ENCODE results near the gene SLC22A2. TPM values are rescaled to one million over a fixed set of nuclear protein-coding genes. Genes with fewer than 3 reads are reported as not detected.

The SLC22A2 gene
- total and polyA plus RNA-seq, 2 donors (not counting 3 experiments of a cell fraction or from before 2014, with no cell fraction given), result not detected

DNA sequence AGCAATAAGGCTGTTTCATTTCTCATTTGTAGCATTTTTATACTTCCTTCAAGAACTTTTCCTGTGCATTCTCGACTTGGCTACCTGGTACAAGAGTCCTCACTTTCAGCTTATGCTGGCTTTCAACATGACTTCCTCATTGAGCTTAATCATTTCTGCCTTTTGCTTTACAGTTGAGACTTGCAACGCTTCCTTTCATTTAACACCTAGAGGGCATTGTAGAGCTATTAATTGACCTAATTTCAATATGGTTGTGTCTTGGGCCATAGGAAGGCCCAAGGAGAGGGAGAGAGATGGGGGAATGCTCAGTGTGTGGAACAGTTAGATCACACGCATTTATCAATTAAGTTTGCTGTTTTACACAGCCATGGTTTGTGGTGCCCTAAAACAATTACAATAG lies 37.2 kb downstream of the SLC22A2 start:
- Histone ChIP-seq H3K27ac (ENCODE audit: insufficient read depth, low read depth, low read length) (no peak overlapping the region), H3K27me3 (ENCODE audit: control insufficient read depth in 2 of 2, insufficient read depth in 2 of 2, low read length in 2 of 2) (no peaks in the 10 kb centered on the region), H3K9me1 (replicated peaks; ENCODE audit: control insufficient read depth, extremely low read depth, insufficient read depth, low read length) (no peaks in the 10 kb centered on the region), H3K36me3 (ENCODE audit: control insufficient read depth in 2 of 2, extremely low read depth in 1 of 2, insufficient read depth in 2 of 2, low read length in 2 of 2) (no peaks in the 10 kb centered on the region), H3K4me2 (ENCODE audit: insufficient read depth, low read length) (no peak overlapping the region), H3K79me2 (ENCODE audit: control insufficient read depth, insufficient read depth, low read length) (no peaks in the 10 kb centered on the region), H4K20me1 (replicated peaks; ENCODE audit: control insufficient read depth, extremely low read depth, insufficient read depth, low read length) (no peaks in the 10 kb centered on the region), H3K9ac (replicated peaks; ENCODE audit: extremely low read depth, insufficient read depth, low read length) (no peak overlapping the region), H3K4me3 (replicated peaks in 1 of 3; ENCODE audit: insufficient read depth in 1 of 3, low read depth in 1 of 3, low read length in 3 of 3) (no peak overlapping the region), H3K9me3 (replicated peaks; ENCODE audit: control insufficient read depth, insufficient read depth, low read length) (peaks cover 5% of the 10 kb centered on the region), H3K4me1 (ENCODE audit: control insufficient read depth, extremely low read depth, insufficient read depth, low read length) (no peaks in the 10 kb centered on the region), H2AFZ (ENCODE audit: low read depth, low read length) (no peak overlapping the region)
- dilution Hi-C loops (cut with MboI; ENCODE audit: extremely low pct_ligation_motif_present, low sequenced_read_pairs), result no loop called here
- TF ChIP-seq, protein P1, sequence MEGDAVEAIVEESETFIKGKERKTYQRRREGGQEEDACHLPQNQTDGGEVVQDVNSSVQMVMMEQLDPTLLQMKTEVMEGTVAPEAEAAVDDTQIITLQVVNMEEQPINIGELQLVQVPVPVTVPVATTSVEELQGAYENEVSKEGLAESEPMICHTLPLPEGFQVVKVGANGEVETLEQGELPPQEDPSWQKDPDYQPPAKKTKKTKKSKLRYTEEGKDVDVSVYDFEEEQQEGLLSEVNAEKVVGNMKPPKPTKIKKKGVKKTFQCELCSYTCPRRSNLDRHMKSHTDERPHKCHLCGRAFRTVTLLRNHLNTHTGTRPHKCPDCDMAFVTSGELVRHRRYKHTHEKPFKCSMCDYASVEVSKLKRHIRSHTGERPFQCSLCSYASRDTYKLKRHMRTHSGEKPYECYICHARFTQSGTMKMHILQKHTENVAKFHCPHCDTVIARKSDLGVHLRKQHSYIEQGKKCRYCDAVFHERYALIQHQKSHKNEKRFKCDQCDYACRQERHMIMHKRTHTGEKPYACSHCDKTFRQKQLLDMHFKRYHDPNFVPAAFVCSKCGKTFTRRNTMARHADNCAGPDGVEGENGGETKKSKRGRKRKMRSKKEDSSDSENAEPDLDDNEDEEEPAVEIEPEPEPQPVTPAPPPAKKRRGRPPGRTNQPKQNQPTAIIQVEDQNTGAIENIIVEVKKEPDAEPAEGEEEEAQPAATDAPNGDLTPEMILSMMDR (IDR thresholded peaks at IDR 0.05; ENCODE audit: extremely low read depth in 1 of 2, insufficient read depth in 1 of 2, low read depth in 1 of 2, low read length in 2 of 2), result no peak
- TF ChIP-seq MYC (IDR thresholded peaks at IDR 0.05; ENCODE audit: low read depth, low read length) (no peak), GATA2 (IDR thresholded peaks at IDR 0.05; ENCODE audit: insufficient read depth, insufficient read length, low read depth, low read length) (no peak), POLR2A (IDR thresholded peaks at IDR 0.05; ENCODE audit: low read depth, low read length) (no peak), FOS (IDR thresholded peaks at IDR 0.05; ENCODE audit: borderline replicate concordance, insufficient read depth, low read length) (no peak), POLR2AphosphoS5 (IDR thresholded peaks at IDR 0.05; ENCODE audit: insufficient read depth, low read depth, low read length) (no peak), JUN (IDR thresholded peaks at IDR 0.05; ENCODE audit: borderline replicate concordance, insufficient read depth, insufficient read length, low read depth) (no peak)
- TF ChIP-seq, protein P2, sequence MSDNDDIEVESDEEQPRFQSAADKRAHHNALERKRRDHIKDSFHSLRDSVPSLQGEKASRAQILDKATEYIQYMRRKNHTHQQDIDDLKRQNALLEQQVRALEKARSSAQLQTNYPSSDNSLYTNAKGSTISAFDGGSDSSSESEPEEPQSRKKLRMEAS (IDR thresholded peaks at IDR 0.05; ENCODE audit: insufficient read depth, insufficient read length), result no peak
- ChIA-PET POLR2A (no interaction called here), CTCF (no interaction called here)
- intact Hi-C loops (cut with micrococcal nuclease), result no loop called here
- FAIRE-seq (no peak), DNase-seq (ENCODE audit: low read depth, low spot score) (no peak)
- no TSS peak for BruUV-seq (replicated peaks)

All from endothelial cell of umbilical vein (primary cell).